ENCODE data around the gene TSHR. TPM values are rescaled to one million over a fixed set of nuclear protein-coding genes. Genes with fewer than 3 reads are reported as not detected.
"Not testable (repeated sequence)": the region's sequence is repeated elsewhere in the genome, so short reads cannot be mapped to it uniquely, and the experiment has no call there.

Gene TSHR
- not detected for total RNA-seq

DNA sequence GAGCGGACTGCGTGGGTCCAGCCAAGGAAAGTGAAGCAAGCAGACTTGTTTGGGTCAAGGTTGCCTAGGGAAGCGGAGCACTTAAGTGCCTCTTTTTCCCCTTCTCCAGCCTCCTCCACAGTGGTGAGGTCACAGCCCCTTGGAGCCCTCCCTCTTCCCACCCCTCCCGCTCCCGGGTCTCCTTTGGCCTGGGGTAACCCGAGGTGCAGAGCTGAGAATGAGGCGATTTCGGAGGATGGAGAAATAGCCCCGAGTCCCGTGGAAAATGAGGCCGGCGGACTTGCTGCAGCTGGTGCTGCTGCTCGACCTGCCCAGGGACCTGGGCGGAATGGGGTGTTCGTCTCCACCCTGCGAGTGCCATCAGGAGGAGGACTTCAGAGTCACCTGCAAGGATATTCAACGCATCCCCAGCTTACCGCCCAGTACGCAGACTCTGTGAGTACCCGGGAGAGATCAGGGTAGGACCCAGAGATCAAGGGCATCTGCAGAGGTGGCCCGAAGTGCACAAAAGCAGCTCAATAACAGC is at the start of gene TSHR:
TSHR (plus strand) TSS at position 206 of the 526 bp plus-strand sequence; CDS start at position 266, 60 bp downstream.
- DNase-seq (ENCODE audit: low spot score): no peak

DNA sequence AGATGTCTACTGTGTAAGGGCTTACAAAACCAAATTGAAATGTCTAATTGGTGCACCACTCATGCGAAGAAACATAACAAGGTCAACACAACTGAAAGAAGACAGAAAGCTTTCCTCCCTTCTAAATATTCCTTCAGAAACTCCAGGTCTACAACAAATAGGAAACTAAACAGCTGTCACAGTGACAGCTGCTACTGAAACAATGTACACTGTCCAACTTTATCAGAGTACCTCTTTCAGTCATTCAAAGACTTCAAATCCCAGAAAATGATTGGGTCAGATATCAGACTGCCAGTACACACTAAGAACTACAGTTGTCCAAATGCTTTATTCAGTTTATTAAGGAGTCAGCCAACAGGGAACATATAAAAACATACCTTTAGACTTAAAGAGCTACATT is 49.1 kb upstream of the TSHR start:
- no peak for DNase-seq (ENCODE audit: low spot score)

DNA sequence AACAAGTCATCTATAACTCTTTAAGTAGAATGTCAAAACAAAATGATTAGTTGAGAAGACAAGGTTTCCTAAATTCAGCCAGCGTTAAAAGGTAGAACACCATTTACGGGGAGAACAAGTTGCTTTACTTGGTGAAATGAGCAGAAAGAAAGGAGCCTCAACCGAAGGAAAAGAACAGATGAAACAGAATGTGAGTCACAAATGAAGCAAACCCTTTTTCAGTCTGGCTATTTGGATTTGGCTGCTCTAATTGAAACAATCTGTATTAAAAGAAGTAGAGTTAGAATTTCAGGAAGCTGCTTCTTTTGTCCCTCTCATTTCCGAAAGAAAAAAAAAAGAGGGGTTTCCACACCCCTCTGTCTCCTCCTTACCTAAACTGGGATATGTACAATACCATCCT is 48.5 kb upstream of the TSHR start:
- DNase-seq (ENCODE audit: low spot score): no peak

DNA sequence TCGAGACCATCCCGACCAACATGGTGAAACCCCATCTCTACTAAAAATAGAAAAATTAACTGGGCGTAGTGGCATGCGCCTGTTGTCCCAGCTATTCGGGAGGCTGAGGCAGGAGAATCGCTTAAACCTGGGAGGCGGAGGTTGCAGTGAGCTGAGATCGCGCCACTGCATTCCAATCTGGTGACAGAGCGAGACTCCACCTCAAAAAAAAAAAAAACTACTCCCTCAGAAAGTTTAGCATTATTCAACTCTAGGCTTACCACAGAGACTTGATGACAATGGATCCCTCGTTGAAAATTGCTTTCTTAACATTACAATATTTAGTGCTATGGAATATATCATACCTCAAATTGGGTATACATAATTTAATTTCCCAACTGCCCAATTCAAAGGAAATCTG is 43.4 kb upstream of the TSHR start:
- not testable (repeated sequence) for DNase-seq (ENCODE audit: low spot score)

DNA sequence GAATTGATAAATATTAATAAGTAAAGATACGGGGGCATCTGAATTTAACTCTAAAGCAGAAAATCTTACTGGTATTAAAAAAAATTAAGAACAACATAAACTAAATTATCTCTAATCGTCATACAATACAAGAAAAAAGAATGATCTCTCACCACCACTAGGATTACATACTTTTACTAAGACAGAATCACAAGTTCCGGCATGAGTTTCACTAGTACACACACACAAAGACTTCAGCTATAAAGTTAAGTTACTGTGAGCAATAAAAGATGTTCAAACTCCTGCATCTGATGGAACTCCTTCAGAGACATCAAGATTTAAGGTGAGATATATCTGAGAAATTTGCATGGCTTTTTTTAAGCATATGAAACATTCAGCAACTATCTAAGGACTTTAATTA is 35.8 kb upstream of the TSHR start:
- no peak for DNase-seq (ENCODE audit: low spot score)

DNA sequence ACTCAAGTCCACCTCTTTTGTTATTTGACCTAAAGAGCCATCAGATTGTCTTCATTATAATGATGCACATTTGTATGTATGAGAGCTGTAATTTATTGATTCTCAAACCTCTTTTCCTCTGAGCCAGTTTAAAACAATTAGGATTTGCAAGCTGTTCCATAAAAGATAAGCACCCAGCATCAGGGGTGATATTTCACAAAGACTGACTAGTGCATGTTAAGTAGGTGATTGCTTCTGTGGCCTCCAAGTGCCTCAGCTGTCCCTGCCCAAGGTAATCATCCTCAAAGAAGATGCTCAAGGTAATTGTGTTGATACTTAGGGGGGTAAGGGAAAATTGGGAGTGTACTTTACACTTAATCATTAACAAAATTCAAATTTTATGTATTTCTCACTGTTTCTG is 32.1 kb upstream of the TSHR start:
- no peak for DNase-seq (ENCODE audit: low spot score)

DNA sequence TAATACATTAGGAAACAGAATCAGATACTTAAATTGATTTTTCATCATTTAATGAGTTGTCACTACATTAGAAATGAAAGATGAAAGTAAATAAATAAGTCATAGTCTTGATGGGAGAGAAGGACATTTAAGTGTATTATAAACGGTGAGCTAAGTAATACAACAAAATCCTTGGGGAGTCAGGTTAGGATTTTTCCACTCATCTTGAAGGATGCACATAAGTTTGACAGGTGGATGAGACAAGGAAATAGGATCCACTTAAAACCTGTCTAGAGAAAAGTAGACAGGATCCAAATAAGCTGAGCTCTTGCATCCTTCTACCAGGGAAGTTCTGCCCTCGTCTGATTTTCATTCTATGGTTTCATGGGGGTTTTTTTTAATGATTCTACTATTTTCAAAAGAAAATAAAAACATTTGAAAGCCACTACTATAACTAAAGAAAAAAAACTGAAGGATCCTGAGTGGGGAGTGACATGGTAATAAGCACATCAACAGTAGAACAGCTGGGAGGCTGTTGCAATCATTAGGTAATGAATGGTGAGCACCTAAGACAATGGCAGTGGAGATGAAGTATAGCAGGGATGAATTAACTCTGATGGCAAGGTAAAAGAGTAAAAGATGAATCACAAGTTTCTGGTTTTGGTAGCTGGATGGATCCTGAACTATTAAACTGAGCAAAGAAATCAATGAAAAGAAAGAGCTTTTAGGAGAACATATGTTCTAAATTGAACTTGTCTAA is 30.9 kb upstream of the TSHR start:
- no peak for DNase-seq (ENCODE audit: low spot score)

DNA sequence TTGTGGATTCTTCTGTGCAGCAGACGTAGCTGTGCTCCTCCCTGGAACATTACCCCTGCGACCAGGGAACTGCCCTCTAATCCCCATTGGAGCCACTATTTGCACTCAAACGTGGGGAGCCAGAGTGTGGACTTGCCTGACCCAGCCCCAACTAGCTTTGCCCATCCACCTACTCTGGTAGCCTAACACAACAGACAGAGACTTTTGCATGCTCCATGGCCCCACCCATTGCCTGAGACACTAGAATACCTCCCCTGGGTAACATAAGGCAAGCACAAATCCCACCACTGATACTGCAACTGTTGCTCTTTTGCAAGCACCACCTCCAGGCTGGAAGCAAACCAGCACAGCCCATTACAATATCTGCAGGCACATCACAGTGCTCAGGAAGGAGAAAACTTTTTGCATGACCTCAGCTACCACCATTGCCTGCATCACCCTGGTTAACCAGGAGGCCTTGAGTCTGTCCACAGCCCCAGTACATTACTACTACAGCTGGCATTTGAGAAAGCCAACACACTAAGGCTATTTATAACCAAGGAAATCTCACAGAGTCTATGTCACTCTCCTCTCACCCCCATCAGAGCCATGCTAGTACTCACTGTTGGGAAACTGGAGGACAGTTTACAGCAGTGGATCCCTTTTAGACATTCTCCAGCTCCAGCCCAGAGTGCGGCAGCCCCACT is 28.9 kb upstream of the TSHR start:
- DNase-seq (ENCODE audit: low spot score): no peak

DNA sequence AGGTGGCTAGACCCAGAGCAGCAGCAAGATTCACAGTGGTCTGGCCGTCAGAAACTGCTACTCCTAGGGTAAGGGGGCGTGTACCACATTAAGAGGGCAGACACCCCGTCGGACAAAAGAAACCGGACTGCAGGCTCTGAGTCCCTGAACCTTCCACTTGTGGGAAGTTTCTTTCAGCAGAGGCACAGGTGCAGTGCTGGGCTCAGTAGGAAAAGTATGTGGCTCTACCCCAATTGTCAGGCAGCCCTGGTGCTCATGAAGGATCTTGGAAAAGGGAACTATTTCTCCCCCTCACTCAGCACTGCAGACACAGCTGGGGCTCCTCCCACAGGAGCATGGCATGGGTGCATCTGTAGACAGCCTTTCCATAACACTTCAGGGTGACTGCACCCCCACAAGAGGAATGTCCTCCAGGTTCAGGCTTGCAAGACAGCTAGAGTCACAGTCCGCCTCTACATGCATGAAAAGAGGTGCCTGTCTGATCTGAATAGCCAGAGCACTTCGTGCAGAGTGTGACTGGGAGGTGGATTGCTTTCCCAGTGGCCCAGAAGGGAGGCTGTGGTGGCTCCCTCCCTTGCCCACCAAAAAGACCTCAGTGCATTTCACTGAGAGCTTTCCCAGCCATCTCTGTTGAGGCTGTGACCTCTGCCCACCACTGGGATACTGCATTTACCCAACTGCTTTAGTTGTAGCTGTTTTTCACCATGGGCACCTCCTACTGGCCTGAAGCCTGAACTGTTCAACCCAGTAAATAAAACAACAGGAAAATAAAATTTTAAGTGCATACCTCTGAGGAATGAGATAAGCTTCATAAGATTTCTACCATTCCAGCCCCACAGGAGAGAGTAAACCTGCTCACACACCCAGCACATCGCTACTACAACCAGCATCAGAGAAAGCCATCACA is 28.1 kb upstream of the TSHR start:
- no peak for DNase-seq (ENCODE audit: low spot score)

DNA sequence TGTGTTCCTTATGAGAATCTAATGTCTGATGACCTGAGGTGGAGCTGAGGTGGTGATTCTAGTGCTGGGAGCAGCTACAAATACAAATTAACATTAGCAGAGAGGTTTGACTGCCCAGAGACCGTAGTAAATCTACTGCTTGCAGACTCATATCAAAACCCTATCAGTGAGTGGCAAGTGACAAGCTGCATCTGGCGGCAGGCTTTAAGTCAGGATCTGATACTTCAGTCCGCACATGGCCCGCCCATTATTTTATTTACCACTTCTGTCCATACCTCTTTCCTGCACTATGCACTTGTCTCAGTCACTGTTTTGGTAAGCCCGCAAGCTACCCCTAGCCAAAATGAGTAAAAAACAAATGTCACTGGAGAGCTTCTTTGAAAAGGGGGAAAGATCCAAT is 25.3 kb upstream of the TSHR start:
- DNase-seq (ENCODE audit: low spot score): no peak

DNA sequence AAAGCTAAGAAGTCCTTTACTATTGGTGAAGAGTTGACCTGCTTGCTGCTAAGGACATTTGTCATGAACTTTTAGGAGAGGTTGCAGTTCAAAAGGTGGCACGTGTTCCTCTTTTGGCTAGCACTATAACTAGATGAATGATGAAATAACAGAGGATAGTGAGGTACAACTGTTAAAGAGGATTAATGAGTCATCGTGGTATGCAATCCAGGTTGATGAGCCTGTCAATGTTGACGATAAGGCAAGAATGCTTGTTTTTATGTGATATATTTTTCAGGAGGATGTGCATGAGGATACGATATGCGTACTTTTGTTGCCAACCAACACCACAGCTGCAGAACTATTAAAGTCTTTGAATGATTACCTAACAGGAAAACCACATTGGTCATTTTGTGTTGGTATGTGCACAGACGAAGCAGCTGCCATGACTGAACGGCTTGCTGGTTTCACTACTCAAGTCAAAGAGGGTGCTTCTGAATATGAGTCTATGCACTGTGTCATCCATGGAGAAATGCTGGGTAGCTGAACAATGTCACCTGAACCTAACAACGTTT is 24.5 kb upstream of the TSHR start:
- DNase-seq (ENCODE audit: low spot score): no peak

DNA sequence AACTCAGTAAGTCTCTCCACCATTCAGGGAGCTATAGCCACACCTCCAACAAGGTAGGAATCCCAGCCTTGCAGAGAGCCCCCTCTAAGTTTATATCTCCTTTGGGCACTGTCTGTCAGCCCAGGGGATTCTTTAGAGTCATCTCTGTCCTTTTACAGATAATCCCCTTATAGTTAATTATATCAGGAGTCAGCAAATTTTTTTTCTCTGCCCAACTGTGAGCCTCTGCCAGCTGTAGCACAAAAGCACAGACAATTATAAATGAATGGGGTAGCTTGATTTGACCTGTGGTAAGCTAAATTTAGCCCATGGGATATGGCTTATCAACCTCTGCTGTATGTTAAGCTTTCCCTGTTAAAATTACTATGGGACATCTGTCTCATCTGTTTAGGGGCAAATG is 22.1 kb upstream of the TSHR start:
- no peak for DNase-seq (ENCODE audit: low spot score)

DNA sequence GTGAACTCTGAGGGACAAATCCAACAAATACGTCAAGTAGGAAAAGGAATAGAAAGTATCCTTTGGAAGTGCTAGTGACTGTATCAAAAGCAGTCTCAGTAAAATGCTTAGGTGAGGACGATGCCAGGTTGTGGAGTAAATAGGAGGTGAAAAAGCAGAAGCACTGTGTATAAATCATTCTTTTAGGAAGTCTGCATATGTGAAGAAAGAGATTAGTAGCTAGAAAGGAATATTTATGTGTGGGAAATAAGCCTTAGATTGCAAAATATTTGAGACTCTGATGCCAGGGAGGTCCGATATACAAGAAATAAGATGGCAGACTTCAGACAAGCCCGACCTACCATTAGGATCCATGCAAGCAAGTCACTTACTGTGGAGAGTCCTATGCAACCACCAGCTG is 21.7 kb upstream of the TSHR start:
- DNase-seq (ENCODE audit: low spot score): no peak

DNA sequence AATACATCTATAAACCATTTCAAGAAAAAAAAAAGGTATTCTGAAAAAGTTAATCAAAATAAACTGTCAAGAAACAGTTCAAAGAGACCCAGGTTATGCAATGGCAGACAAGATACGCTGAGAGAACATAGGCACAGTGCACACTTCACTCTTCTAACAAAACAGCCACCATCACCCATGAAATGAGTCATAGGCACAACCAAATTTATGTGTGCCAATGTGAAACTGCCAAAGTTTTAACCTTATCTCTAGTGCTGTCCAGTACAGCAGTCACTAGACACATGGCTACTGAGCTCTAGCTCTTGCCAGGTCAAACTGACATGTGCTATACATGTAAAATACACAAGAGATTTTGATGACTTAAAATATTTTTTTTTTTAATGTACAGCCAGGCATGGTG is 15.3 kb upstream of the TSHR start:
- no peak for DNase-seq (ENCODE audit: low spot score)

DNA sequence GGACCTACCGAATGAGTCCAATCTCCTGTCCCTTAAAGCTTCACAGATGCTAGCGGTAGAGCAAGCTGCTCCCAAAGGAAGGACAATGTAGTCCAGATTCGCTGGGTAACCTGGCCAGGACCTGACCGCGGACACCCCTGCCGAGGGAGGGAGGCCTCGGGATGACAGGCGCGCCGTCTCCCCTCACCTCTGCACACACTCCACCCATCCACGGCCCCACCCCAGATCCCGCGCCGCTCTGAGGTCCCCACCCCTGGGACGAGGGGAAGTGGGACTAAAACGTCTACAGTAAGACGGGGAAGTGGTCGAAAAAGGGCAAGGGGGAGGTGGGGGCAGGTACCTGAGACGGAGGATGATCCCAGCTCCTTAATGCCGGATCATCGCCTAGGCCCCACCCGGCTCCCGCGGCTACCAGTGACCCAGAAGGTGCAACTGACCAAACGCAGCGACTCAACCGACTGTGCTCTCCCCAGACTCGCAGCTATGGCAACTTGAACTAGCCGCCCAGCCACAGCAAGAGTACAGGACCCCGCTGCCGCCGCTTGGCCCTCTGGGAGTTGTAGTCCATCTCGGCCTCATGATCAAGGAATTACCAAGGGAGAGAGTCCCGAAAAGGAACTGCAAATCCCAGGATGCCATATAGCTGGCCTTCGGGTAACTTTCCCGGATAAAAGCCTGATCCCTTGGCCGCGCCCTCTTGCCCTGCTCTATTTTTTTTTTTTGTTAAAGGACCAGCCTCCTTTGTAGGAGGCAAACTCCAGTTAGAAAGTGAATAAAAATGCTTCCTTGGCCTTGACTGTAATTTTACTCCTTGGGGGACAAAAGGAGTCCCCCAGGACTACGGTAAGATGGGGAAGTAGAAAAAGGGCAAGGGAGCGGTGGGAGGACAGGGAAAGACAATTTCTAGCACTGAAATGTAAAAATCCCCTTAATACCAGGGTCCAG is 13.9 kb upstream of the TSHR start, which contains the start of gene CEP128:
CEP128 (minus strand) TSS at position 498 of the 945 bp plus-strand sequence.
- peak; percentile 95 for DNase-seq (ENCODE audit: low spot score)

DNA sequence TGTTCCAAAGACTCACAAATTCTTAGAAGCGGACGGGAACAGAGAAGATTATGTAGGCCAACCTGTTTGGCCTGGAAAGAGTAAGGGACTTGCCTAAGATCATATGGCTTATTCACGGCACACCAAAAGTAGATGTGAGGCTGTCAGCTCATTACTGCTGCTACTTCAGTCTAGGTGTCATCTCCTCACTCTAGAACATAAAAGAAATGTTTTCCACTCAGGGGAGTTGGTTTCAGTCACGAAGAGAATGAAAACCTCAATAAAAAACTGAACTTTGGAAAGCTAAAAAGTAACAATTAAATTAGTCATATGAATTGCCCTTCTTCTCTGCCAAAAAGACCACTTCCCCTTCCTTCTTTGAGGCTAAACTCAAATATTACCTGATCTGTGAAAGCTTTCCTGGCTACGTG is 13.2 kb upstream of the TSHR start:
- DNase-seq (ENCODE audit: low spot score): no peak

DNA sequence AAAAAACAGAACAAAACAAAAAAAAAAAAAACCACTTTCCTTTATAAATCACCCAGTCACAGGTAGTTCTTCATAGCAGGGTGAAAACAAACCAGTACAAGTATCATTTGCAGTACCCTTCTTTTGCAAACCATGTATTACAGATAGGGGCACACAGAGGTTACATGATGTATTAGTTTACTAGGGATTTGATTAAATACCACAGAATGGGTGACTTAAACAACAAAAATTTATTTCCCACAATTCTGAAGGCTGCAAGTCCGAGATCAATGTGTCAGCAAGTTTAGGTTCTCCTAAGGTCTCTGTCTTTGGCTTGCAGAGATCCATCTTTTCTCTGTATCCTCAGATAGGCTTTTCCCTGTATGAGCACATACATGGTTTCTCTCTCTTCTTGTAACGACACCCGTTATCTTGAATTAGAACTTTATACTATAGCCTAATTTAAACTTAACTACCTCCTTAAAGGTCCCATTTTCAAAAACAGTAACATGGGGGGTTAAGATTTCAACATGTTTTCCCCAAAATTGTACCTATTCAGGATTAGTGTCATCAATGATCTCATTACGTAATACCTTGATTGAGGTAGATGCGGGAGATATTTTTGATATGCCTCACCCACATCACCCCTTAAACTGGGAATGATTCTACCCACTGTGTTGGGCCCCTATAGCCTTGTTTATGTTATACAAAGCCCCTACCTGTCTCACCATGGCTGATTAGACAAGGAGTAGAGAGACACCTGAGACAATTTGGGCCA is 10.4 kb upstream of the TSHR start:
- DNase-seq (ENCODE audit: low spot score): no peak

DNA sequence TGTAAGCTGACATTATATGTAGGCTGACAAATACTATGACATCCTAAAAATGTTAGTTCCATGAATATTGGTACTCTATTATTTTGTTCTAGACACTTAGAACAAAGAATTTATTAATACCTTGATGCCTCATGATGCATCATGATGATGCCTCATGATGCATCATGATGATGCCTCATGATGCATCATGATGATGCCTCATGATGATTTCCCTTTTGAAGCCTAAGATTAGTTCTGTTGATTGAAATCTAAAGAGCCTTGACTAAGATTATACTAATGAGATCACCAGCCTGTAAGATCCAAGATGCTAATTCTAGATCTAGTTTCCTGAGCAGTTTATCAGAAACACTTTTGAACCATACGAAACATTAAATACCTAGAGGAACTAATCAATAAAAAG is 9.2 kb upstream of the TSHR start:
- DNase-seq (ENCODE audit: low spot score): no peak

DNA sequence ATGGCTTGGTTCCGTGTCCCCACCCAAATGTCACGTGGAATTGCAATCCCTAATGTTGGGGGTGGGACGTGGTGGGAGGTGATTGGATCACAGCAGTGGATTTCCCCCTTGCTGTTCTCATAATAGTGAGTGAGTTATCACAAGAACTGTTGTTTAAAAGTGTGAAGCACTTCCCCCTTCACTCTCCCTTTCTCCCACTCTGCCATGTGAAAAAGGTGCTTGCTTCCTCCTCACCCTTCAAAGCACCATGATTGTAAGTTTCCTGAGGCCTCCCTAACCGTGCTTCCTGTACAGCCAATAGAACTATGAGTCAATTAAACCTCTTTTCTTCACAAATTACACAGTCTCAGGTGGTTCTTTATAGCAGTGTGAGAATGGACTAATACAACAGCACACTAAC is 8.6 kb upstream of the TSHR start:
- no peak for DNase-seq (ENCODE audit: low spot score)

DNA sequence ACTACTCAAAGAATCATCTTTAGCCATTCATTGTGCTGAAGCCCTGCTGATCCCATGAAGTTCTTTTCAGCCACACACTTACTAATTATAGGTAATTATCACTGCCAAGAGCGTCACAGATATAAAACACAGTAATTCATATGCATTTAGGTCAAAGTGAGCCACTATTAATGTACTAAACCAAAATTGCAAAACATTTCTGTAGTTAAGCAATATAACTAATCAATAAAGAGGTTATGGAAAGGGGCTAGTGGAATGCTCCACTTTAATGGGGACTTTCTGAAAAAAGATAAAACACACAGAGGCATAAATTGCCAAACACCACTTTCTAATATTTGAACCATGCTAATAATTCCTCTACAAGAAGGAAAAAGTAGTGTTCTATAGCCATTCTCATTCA is 7.1 kb upstream of the TSHR start:
- no peak for DNase-seq (ENCODE audit: low spot score)
